Neural cell (in vitro differentiated cells): ENCODE results near the gene MYLK.

Experiments
- CTCF ChIP-seq: fragments of 450-650 bp; IDR thresholded peaks from 2 replicates; pipeline ENCODE4 v1.5.1; 2014; ENCODE audit warnings: antibody characterized with exemption, mild to moderate bottlenecking, moderate library complexity; ENCODE audit not compliant: poor library complexity, severe bottlenecking
- EP300 ChIP-seq: fragments of 450-650 bp; conservative IDR thresholded peaks from 2 replicates; pipeline ENCODE4 v1.6.1; 2014; ENCODE audit warnings: antibody characterized with exemption, mild to moderate bottlenecking, moderate library complexity; ENCODE audit not compliant: poor library complexity, severe bottlenecking
- EZH2 ChIP-seq: fragments of 200-600, 300-800 bp; shearing (Covaris generic), sonication (generic); IDR thresholded peaks from 2 replicates; pipeline ENCODE4 v1.6.1; 2014; ENCODE audit warnings: antibody characterized with exemption, low read length, borderline replicate concordance, mild to moderate bottlenecking; ENCODE audit not compliant: insufficient read depth, poor library complexity, severe bottlenecking
- MXI1 ChIP-seq: fragments of 450-650 bp; conservative IDR thresholded peaks from 2 replicates; pipeline ENCODE4 v1.6.1; 2014; ENCODE audit warnings: antibody characterized with exemption, mild to moderate bottlenecking; ENCODE audit not compliant: poor library complexity, severe bottlenecking
- POLR2AphosphoS5 ChIP-seq: IDR thresholded peaks from 2 replicates; pipeline ENCODE4 v1.6.1; 2012
- RAD21 ChIP-seq: fragments of 450-650 bp; conservative IDR thresholded peaks from 2 replicates; pipeline ENCODE4 v1.6.1; 2014; ENCODE audit warnings: antibody characterized with exemption, mild to moderate bottlenecking, moderate library complexity
- REST ChIP-seq: IDR thresholded peaks from 2 replicates; pipeline ENCODE4 v1.6.1; 2012; ENCODE audit warnings: borderline replicate concordance
- TAF1 ChIP-seq: IDR thresholded peaks from 2 replicates; pipeline ENCODE4 v1.6.1; 2012; ENCODE audit warnings: low read depth

- TF ChIP-seq REST (no peak), CTCF (no peak), RAD21 (no peak), MXI1 (no peak), POLR2AphosphoS5 (no peak), EP300 (no peak), EZH2 (no peak), TAF1 (no peak)
These were observed 166.0 kb downstream of the MYLK start for GRCh38 chr3:123718108-123718507.
